RPMI8226 (cell line): ENCODE measurements around the gene ZNF576.
"Not testable (repeated sequence)": the region's sequence is repeated elsewhere in the genome, so short reads cannot be mapped to it uniquely, and the experiment has no call there.

ENCODE experiments used
- DNase-seq: peaks from one replicate; pipeline ENCODE4 v3.0.0-alpha.2; 2015

Gene ZNF576

GRCh38 chr19:43595999-43596841, at the start of gene ZNF576, which contains the start of gene IRGQ:
Gene ZNF576, plus strand, starts transcription at chr19:43596595. Its CDS starts 514 bp downstream, at chr19:43597109.
Gene IRGQ, minus strand, starts transcription at chr19:43596134. Its CDS starts 796 bp downstream, at chr19:43595338.
- peak; percentile 99 for DNase-seq

GRCh38 chr19:43547926-43548325, 48.5 kb upstream of the ZNF576 start:
- not testable (repeated sequence) for DNase-seq

GRCh38 chr19:43548706-43549105, 47.7 kb upstream of the ZNF576 start:
- DNase-seq, result no peak

DNA sequence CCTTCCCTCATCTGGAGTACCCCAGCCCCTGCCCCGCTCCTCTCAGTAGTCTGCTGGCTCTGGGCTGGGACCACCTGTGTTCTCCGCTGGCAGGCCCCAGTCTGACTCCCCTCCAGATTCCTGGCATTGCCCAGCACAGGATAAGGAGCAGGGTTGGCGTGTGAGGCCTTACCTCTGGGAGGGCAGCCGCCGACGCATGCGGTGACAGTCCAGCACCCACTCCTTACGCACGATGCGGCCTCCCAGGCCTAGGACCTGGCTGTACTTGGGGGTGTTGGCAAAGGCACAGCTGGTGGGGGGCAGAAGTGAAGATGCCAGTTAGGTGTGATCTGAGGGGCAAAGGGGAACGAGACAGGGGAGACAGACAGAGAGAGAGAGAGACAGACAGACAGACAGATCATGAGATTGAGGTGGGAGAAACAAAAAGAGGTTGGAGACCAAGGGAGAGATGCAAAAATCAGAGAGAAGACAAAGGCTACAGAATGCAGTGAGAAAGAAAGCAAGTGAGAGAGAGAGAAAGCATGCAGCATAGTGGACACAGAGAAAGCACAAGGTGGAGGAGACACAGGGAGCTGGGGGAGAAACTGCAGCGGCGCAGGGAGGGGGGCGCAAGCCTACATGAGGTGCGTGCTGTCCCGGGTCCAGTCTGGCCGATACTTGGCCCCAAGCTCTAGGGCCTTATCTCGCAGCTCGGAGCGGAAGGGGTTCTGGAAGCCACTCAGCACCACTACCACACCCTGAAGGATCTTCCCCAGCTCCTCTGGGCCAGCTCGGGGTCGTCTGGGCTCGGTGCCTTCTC, 44.8 kb upstream of the ZNF576 start:
- no peak for DNase-seq

GRCh38 chr19:43552198-43552450, 44.3 kb upstream of the ZNF576 start:
- DNase-seq, result no peak

GRCh38 chr19:43552616-43553015, 43.8 kb upstream of the ZNF576 start:
- DNase-seq, result no peak

DNA sequence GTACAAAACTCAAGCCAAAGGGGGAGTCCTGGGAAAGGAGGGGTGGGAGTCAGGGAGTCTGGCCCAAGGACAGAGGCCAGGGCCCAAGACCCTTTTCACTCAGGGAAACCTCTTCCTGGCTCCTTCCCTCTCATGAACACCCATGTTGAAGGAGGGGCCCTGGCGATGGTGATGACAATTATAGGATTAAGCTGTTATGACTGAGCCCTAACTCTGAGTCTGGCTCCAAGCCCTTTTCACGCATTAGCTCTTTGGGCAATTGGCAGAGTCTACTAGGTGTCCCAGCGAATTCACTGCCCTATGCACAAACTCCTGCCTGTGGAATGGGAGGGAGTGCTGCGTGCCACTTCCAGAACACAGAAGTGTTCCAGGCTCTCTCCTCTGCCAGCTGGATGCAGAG, 42.7 kb upstream of the ZNF576 start:
- no peak for DNase-seq

- no peak for DNase-seq
These were observed 42.0 kb upstream of the ZNF576 start for GRCh38 chr19:43554317-43554895.

DNA sequence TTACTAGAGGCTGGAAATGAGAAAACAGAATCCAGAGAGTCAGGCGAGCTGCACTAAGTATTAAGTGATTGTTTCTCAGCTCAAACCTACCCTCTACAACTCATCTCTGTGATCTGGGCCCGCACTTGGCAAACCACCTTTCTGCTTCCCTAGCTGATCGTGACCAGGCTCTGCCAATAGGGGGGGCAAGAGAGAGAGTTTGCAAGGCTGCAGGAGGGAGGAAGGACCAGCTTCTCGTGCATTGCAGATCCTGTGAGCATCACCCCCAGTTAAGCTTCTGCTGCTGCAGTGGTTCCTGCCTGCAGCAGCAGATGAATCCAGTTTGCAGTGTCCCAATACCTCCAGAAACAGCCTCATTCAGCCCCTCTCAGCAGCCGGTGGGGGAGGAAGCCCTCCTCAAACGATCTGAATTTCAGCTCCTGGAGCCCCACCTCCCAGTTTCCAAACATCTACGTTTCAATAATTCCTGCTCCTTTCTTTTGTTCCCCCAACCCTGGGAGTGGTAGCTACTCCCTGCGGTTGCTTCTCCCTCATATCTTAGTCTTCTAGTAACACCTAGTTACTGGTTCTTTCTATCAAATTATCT, 41.1 kb upstream of the ZNF576 start:
- peak; percentile 65 for DNase-seq

DNA sequence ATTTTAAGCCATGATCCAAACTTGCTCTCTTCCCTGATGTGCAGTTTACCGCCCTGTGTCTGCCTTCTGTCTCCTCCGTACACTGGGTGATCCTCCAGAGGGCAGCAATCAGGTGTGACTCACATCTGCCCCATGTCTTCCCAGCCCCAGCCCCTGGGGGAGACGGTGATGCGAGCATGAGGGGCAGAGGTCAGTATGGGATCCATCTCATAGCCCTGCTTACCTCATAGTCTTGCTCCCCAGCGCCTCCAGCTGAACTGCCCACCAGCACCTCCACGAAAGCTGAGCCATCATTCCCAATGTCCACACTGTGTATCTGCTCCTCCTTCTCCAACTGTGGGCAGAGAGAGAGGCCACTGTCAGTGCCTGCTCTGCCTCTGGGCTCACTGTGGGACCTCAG, 35.7 kb upstream of the ZNF576 start:
- no peak for DNase-seq

GRCh38 chr19:43561139-43561970, 35.0 kb upstream of the ZNF576 start:
- DNase-seq, result no peak

- DNase-seq, result no peak
These were observed 34.1 kb upstream of the ZNF576 start for GRCh38 chr19:43562226-43562697.

- peak; percentile 52 for DNase-seq
These were observed 33.6 kb upstream of the ZNF576 start for GRCh38 chr19:43562698-43563241.

GRCh38 chr19:43563816-43564457, 32.5 kb upstream of the ZNF576 start:
- no peak for DNase-seq

- DNase-seq, result no peak
These were observed 31.6 kb upstream of the ZNF576 start for GRCh38 chr19:43564800-43565199.

DNA sequence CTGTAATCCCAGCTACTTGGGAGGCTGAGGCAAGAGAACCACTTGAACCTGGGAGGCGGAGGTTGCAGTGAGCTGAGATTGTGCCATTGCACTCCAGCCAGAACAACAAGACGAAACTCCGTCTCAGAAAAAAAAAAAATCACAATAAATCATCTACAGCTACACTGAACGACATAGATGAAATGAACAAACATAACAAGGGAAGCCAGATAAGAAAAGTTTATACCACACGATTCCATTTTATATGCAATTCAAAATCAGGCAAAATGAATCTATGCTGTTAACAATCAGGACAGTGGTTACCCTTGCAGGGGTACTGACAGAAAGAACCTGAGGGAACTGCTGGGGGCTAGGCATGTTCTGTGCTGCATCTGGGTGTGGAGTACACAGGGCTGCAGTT, 26.7 kb upstream of the ZNF576 start:
- DNase-seq, result no peak

- peak; percentile 30 for DNase-seq
These were observed 26.1 kb upstream of the ZNF576 start for GRCh38 chr19:43570174-43570791.

DNA sequence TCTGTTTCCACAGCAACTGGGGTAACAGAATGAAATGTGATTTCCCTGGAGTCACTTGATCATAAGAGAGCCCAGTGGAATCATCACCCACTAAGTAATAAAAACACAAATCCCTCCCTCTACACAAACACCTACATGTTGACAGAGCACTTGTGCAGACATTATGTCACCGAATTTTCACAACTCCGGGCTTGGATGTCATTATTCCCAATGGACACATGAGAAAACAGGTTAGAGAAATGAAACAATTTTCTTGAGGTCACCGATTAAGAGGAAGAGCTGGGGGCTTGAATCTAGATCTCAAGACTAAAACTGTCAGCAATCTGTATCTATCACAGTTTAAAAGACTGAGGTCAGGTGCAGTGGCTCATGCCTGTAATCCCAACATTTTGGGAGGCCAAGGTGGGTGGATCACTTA, 24.2 kb upstream of the ZNF576 start:
- DNase-seq, result no peak

- DNase-seq, result no peak
These were observed 21.8 kb upstream of the ZNF576 start for GRCh38 chr19:43574424-43575155.
